ENCODE results near the gene UBE2J1. TPM values are rescaled to one million over a fixed set of nuclear protein-coding genes. Genes with fewer than 3 reads are reported as not detected.

The UBE2J1 gene
- total RNA-seq, 1 donor from 2014 or later = 46.9 TPM

GRCh38 chr6:89364586-89364985, 12.1 kb upstream of the UBE2J1 start:
- no peak for DNase-seq
- Histone ChIP-seq H3K27ac (no peak overlapping the region), H3K36me3 (no peaks in the 10 kb centered on the region), H3K9me3 (no peaks in the 10 kb centered on the region), H3K27me3 (ENCODE audit: low read depth) (no peaks in the 10 kb centered on the region), H3K4me1 (peaks cover 14% of the 10 kb centered on the region), H3K4me3 (no peak overlapping the region)
- intact Hi-C loops (cut with DNase I) = no loop called here
- TF ChIP-seq CTCF (IDR thresholded peaks at IDR 0.05) = no peak
- no peak for ATAC-seq

GRCh38 chr6:89361171-89361570, 8.6 kb upstream of the UBE2J1 start:
- Histone ChIP-seq H3K36me3 (no peaks in the 10 kb centered on the region), H3K4me1 (no peaks in the 10 kb centered on the region), H3K4me3 (no peak overlapping the region), H3K27ac (no peak overlapping the region), H3K9me3 (no peaks in the 10 kb centered on the region), H3K27me3 (ENCODE audit: low read depth) (no peaks in the 10 kb centered on the region)
- intact Hi-C loops (cut with DNase I) = no loop called here
- DNase-seq = no peak
- ATAC-seq = no peak
- TF ChIP-seq CTCF (IDR thresholded peaks at IDR 0.05) = no peak

- H3K27me3 ChIP-seq (ENCODE audit: low read depth) = no peaks in the 10 kb centered on the region
- TF ChIP-seq CTCF (IDR thresholded peaks at IDR 0.05) = no peak
- H3K4me3 ChIP-seq = no peak overlapping the region
- intact Hi-C loops (cut with DNase I) = no loop called here
- ATAC-seq (no peak), DNase-seq (no peak)
- H3K36me3 ChIP-seq = no peaks in the 10 kb centered on the region
- H3K27ac ChIP-seq = no peak overlapping the region
- no peaks in the 10 kb centered on the region for H3K9me3 ChIP-seq
- no peaks in the 10 kb centered on the region for H3K4me1 ChIP-seq
Observed at GRCh38 chr6:89360415-89360999, 8.0 kb upstream of the UBE2J1 start.

- no peak for TF ChIP-seq CTCF (IDR thresholded peaks at IDR 0.05)
- intact Hi-C loops (cut with DNase I) = no loop called here
Observed at GRCh38 chr6:89359561-89359960, 7.0 kb upstream of the UBE2J1 start.

GRCh38 chr6:89357390-89357789, 4.9 kb upstream of the UBE2J1 start:
- no peaks in the 10 kb centered on the region for H3K36me3 ChIP-seq
- peaks cover 7% of the 10 kb centered on the region for H3K4me1 ChIP-seq
- ATAC-seq = no peak
- peak overlapping the region; percentile 20 for H3K27ac ChIP-seq
- intact Hi-C loops (cut with DNase I) = no loop called here
- no peak for TF ChIP-seq CTCF (IDR thresholded peaks at IDR 0.05)
- no peak for DNase-seq
- peak overlapping the region; percentile 24 for H3K4me3 ChIP-seq
- no peaks in the 10 kb centered on the region for H3K9me3 ChIP-seq
- H3K27me3 ChIP-seq (ENCODE audit: low read depth) = no peaks in the 10 kb centered on the region

More at GRCh38 chr6:89359561-89359960, 7.0 kb upstream of the UBE2J1 start:
- no peaks in the 10 kb centered on the region for H3K36me3 ChIP-seq
- no peaks in the 10 kb centered on the region for H3K27me3 ChIP-seq (ENCODE audit: low read depth)
- DNase-seq (no peak), ATAC-seq (no peak)
- H3K4me1 ChIP-seq = no peaks in the 10 kb centered on the region
- no peak overlapping the region for H3K27ac ChIP-seq
- H3K9me3 ChIP-seq = no peaks in the 10 kb centered on the region
- H3K4me3 ChIP-seq = no peak overlapping the region
